HG02938 (cell line): ENCODE results near the gene MAGEE2.
"Not testable (repeated sequence)": the region's sequence is repeated elsewhere in the genome, so short reads cannot be mapped to it uniquely, and the experiment has no call there.

Experiments used
- ATAC-seq: cut with Tn5 transposase; IDR thresholded peaks from one replicate; pipeline ENCODE4 v1.9.1; 2021; ENCODE audit warnings: mild to moderate bottlenecking, moderate library complexity; ENCODE audit not compliant: unreplicated experiment

MAGEE2 gene, protein sequence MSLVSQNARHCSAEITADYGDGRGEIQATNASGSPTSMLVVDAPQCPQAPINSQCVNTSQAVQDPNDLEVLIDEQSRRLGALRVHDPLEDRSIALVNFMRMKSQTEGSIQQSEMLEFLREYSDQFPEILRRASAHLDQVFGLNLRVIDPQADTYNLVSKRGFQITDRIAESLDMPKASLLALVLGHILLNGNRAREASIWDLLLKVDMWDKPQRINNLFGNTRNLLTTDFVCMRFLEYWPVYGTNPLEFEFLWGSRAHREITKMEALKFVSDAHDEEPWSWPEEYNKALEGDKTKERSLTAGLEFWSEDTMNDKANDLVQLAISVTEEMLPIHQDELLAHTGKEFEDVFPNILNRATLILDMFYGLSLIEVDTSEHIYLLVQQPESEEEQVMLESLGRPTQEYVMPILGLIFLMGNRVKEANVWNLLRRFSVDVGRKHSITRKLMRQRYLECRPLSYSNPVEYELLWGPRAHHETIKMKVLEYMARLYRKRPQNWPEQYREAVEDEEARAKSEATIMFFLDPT

DNA sequence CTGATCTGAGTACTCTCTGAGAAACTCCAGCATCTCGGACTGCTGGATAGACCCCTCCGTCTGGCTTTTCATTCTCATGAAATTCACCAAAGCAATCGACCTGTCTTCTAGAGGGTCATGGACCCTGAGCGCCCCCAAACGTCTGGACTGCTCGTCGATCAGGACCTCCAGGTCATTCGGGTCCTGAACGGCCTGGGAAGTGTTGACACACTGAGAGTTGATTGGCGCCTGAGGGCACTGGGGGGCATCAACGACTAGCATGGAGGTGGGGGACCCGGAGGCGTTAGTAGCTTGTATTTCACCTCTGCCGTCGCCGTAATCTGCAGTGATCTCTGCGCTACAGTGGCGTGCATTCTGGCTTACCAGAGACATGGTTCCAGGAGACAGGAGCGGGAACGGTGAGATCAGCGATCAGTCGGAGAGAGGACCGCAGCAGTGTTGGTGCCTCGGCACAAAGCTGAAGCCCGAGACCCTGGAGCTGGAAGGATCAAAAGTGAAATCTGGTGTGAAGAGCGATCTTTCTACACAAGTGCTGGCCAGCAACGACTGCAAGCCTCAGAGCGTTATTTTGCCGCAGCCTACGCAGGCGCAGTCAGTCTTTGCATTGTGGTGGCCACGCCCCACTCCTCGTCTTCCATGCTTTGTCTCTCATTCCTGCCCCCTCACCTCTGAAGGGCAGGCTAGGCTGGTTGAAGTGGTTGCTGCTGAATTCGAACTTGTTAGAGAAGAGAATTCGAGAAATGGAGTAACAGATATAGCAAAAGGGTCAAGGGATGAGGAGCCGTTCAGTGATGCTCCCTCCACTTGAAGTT, at the start of gene MAGEE2:
MAGEE2 (minus strand) TSS at position 575 of the 812 bp plus-strand sequence; CDS start at position 372, 203 bp downstream.
- no peak for ATAC-seq

DNA sequence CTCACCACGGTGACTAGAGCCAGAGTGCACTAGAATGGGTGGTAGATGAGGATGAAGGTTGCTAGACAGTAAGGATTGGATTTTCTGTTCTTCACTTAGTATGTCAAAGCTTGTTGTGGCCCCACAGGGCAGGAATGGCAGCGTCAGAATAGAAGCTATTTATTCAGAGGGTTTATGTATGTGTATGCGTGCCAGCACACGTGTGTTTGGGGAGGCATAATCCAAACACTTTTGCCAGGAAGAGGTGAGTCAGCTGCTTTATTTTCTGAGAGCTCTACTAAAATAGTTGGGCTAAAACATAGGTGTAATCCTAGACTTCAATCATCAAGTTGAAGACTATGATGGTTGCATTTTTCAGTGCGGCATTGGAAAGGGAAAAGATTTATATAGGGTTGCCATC, 1.2 kb upstream of the MAGEE2 start:
- no peak for ATAC-seq

DNA sequence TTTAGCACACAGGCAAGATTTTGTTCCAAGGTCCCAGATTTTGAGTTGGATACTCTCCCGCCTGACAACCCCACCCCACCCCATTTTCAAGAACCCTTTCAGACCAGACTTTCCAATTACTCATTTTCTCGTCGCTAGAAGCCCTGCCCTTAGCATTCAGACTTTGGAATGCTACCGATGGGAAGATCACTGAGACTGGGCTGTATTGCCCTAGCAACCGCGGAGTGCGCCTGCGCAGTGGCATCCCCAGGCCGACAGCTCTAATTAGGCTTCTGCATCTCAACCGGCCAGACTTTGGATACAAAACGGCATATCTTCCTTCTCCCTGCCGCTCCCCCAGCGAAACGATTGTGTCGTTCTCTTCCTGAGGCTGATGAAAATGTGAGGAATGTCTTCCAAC, 3.4 kb downstream of the MAGEE2 start:
- no peak for ATAC-seq

DNA sequence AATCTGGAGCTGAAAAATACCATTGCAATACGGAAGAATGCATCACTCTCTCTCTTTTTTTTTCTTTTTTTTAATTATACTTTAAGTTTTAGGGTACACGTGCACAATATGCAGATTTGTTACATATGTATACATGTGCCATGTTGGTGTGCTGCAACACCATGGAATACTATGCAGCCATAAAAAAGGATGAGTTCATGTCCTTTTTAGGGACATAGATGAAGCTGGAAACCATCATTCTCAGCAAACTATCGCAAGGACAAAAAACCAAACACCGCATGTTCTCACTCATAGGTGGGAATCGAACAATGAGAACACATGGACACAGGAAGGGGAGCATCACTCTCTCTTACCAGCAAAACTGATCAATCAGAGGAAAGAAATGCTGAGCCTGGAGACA, 17.0 kb downstream of the MAGEE2 start:
- ATAC-seq = not testable (repeated sequence)

DNA sequence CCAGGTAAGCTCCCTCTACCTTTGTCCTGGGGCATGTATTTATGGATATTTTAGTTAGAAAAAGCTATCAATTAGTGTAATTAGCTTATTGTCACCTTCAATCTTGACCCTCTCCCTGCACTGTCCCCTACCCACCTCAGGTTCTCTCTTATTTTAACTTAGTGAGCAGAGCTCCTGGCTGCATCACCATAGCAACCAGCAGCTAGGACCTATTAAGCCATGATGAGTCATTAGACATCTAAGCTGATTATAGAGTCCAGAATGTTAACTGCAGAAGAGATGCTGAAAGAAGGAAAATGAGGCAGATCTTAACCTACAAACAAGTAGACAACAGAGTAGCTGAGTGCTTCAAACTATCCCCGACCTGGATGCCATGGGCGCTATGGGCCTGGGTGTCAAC, 36.6 kb downstream of the MAGEE2 start:
- no peak for ATAC-seq

DNA sequence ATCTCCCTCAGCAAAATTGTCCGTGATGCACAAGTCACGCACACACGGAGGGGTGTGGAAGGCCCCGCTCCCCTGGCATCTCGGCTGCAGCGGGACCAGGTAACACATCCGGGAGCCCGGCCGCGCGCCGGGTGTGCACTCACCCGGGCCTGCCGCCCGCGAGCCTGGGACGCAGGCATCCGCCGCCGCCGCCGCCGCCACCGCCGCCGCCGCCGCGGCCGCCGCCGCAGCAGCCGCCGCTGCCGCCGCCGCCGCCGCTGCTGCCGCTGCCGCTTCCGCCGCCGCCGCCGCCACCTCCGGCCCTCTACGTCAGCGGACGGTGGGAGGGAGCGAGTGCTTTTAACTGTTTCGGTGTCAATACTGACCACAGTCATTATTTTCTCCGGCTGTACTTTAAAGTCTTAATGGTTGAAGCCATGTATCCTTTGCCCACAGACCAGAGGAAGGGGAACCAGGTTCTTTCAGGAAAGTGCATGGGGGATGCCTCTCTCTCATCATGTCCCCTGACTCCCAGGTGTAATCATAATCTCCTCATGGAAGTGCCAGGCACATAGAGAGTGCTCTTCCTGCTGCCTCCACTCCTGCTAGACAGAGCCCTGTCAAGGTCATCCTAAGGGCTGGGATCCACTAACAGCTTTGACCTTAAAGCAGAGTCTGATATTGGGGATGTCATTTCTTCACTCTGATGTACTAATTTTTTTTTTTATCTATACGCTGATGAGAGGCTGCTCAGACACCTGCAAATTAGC, 38.0 kb downstream of the MAGEE2 start:
- ATAC-seq = peak; percentile 80
